H1 (cell line): ENCODE measurements around the gene SLC22A14. TPM values are rescaled to one million over a fixed set of nuclear protein-coding genes. Genes with fewer than 3 reads are reported as not detected.

Source experiments
- BACH1 ChIP-seq: IDR thresholded peaks from 2 replicates; pipeline ENCODE4 v1.6.1; 2012; ENCODE audit warnings: low read length, improper control_type of control experiment
- CBX5 ChIP-seq: fragments of 300-800, 300-1000 bp; sonication (generic); IDR thresholded peaks from 2 replicates; pipeline ENCODE4 v1.7.1; 2016; ENCODE audit warnings: antibody characterized with exemption, low read length, low read depth
- CHD7 ChIP-seq: fragments of 300-600 bp; sonication (generic); IDR thresholded peaks from 2 replicates; pipeline ENCODE4 v1.7.1; 2012; ENCODE audit warnings: low read length, moderate library complexity, mild to moderate bottlenecking, inconsistent platforms; ENCODE audit not compliant: insufficient replicate concordance
- E2F6 ChIP-seq: IDR thresholded peaks from 2 replicates; pipeline ENCODE4 v1.6.1; 2012; ENCODE audit warnings: inconsistent platforms
- JUN ChIP-seq: IDR thresholded peaks from 2 replicates; pipeline ENCODE4 v1.6.1; 2011; ENCODE audit warnings: low read depth, mild to moderate bottlenecking, improper control_type of control experiment, low read length
- PHF8 ChIP-seq: fragments of 200-600 bp; sonication (generic); conservative IDR thresholded peaks from 2 replicates; pipeline ENCODE4 v1.7.1; 2012; ENCODE audit warnings: low read depth, mild to moderate bottlenecking, inconsistent platforms, low read length, moderate library complexity
- POLR2A ChIP-seq, 2 experiments: IDR thresholded peaks; 1 replicate in 1 of 2; 2 replicates in 1 of 2; pipeline ENCODE4 v1.6.1; 2011; ENCODE audit warnings: low read depth in 2 of 2, low read length in 2 of 2, mild to moderate bottlenecking in 2 of 2; ENCODE audit errors: control extremely low read depth in 1 of 2
- POLR2AphosphoS5 ChIP-seq: IDR thresholded peaks from 2 replicates; pipeline ENCODE4 v1.6.1; 2011; ENCODE audit warnings: low read depth, low read length
- RXRA ChIP-seq: IDR thresholded peaks from 2 replicates; pipeline ENCODE4 v1.6.1; 2011; ENCODE audit warnings: low read depth, mild to moderate bottlenecking, low read length, moderate library complexity; ENCODE audit not compliant: insufficient read depth
- SUZ12 ChIP-seq: fragments of 200-600 bp; sonication (generic); IDR thresholded peaks from 2 replicates; pipeline ENCODE4 v1.6.1; 2012; ENCODE audit warnings: mild to moderate bottlenecking, inconsistent platforms, low read length, moderate library complexity, mixed read lengths
- TEAD4 ChIP-seq: IDR thresholded peaks from 2 replicates; pipeline ENCODE4 v1.6.1; 2012; ENCODE audit warnings: low read depth, low read length, inconsistent platforms, mixed read lengths
- polyA plus RNA-seq, 7 experiments: library from polyadenylated mRNA; depleted of rRNA in 3 of 7; stranded (reverse) in 5 of 7; unstranded in 2 of 7; fragments of >200 nt in 5 of 7; fragments of 200-250 nt in 2 of 7; gene quantifications; 1 replicate in 5 of 7; 2 replicates in 1 of 7; 4 replicates in 1 of 7; pipeline versions ENCODE4 v1.2.1 to v1.2.3, GENCODE V29; 2011 to 2013; ENCODE audit warnings: missing spikeins in 2 of 7, mixed read lengths in 2 of 7
- total RNA-seq: library from RNA; stranded (reverse); fragmentation: NEBNext Ultra II Directional; extraction: Animal tissue kit (Norgen Biotek cat#: 25700); gene quantifications from 2 replicates; pipeline ENCODE4 v1.2.1, GENCODE V29; 2021

SLC22A14 gene
- total and polyA plus RNA-seq, 2 of the 8 experiments (the other 6 are each of a cell fraction or from before 2014, with no cell fraction given), result 0.03 TPM; not detected in 1

- TF ChIP-seq CHD7 (no peak), POLR2AphosphoS5 (no peak), POLR2A (IDR thresholded peaks at IDR 0.05; ENCODE audit: control extremely low read depth in 1 of 2, low read depth in 2 of 2, low read length in 2 of 2) (no peak), CBX5 (no peak), PHF8 (no peak), BACH1 (no peak), SUZ12 (no peak), RXRA (no peak), JUN (no peak), E2F6 (no peak), TEAD4 (no peak)
- TF ChIP-seq, all 59 proteins: peak for 0
Observed at GRCh38 chr3:38315488-38316230, 33.6 kb downstream of the SLC22A14 start (continued).
